AML-193 (cell line): ENCODE data around the gene CDK6.
"Not testable (repeated sequence)": the region's sequence is repeated elsewhere in the genome, so short reads cannot be mapped to it uniquely, and the experiment has no call there.

Source experiments
- DNase-seq, 2 experiments: peaks; one replicate each; lab custom pipeline; 2025; lab: John Stamatoyannopoulos, UW

CDK6 gene

DNA sequence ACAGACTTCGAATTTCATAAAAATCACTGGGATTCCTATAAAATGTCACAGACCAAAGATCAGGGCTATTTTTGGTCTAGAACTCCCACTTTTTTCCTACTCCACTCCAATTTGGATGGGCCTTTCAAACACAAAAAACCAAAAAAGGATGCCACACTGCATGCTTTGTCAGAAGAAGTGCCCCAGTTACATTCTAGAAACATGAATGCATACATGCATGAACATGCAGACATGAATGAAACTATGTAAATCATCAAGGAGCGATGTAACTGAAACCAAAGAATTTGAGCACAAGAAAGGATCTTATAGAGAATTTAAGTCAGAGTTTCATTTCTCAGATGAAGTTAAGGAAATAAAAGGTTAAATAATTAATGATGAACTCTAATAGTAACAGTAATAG is 214.3 kb downstream of the CDK6 start:
- DNase-seq: no peak

DNA sequence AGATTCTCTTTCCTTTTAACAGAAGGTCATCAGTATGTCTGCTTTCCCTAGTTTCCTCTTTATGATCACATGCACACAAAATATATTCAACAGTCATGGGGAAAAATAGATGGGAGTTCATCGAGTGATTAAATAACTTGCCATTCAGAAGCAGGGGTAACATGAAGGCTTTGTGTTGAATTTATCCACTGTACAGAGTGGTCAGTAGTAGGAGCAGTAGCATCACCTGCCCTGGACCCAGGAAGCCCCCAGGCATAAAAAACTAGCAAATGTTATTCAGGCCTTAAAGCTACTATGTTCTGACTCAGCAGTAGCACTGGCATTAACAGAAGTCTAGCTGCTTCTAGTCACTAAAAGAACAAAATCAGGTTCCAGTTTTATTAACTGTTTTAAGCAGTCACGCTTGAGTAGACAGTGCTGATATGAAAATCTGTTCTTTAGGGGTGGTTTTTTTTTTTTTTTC is 214.8 kb downstream of the CDK6 start:
- DNase-seq: peak; percentile 9 to 35

DNA sequence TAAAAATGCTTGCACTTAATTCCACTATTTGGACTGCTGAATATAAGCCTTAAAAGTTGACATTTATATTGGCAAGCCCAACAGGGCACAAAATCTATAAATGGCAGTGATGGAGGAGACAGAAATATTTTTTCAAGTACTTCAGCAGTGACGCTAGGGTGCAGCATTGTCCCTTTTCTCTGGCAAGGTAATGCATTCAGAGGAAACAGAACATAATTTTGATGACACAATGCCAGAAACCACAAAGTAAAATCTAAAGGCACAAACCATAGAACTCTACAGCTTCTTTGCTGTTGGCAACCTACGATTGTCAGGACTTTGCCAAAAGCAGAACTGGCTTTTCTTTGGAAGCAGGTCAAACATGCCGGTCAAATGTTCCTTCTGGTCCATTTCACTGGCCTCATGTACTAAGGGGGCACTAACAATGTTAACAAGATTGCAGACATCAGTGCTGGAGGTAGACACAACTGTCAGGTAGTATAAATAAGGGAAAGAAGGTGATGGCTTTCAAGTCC is 215.3 kb downstream of the CDK6 start:
- DNase-seq: peak; percentile 93

DNA sequence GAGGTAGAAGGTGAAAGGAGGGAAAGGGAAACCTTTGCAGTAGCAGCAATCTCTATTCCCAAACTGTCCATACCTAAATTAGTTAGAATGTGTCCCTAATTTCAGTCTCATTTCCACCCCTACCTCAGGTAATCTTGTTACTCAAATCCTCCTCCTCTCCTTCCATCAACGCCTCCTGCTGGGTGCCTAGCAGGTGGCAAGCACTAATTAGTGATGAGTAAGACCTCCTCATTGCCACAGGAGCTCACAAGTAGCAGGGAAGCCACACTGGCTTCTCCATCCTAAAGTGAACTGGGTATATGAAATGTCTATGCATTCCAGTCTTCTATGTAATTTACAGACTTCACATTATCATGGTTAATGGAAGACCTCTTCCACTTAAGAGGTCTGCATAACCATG is 220.5 kb downstream of the CDK6 start:
- DNase-seq: no peak

DNA sequence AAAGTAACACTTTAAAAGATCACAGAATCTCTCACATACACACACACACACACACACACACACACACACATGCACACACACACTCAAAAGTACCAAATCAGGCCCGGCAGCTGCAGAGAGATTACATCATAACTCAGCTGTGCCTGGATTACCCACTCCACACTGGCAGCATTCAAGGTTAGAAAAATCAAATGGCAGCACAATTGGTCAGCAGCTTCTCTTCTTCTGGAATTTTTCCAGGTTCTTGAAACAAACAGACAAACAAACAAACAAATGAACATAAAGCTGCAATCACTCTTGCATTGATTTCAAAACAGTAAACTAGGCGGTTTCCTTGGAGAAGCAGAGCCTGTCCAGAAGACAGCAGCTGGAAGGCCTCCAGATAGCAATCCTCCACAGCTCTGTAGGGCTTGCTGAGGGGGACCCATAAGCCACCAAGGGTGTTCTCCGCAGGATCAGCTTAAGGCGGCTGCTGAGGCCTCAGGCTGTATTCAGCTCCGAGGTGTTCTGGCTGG is 221.7 kb downstream of the CDK6 start:
- DNase-seq: no peak

DNA sequence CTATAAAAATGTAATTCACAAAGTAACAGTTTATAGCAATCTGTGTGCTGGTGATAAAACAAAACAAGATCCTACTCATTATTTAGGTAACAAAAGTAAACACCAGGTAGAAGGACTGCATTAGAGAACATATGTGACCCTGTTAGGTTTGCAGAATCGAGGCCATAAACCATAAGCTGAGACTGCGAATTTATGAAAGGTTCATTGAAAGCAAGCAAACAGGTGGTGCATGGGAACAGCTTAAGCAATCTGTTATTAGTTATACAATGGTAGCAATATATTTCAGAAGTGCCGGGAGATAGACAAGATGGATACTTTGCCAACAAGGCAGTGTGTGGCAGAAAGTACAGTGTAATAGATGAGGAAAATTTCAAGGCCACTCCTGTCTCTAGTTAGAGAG is 222.7 kb downstream of the CDK6 start:
- no peak for DNase-seq

DNA sequence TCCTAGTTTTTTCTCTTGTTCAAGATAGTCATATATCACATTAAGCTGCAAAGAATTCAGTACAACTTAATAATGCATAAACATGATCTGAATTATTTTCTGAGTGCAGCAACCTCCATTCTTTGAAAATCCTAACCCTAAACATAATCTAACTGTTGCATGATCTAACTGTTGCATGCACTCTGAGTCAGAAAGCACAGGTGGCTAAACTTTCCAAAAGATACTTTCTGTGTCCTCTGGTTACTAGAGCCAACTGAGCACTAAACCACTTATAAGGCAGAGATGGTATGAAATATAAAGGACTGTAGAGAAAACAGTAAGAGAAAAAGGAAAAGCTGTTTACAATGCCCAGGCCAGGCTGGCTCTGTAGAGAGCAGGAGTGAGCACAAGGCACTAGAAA is 223.2 kb downstream of the CDK6 start:
- no peak for DNase-seq

DNA sequence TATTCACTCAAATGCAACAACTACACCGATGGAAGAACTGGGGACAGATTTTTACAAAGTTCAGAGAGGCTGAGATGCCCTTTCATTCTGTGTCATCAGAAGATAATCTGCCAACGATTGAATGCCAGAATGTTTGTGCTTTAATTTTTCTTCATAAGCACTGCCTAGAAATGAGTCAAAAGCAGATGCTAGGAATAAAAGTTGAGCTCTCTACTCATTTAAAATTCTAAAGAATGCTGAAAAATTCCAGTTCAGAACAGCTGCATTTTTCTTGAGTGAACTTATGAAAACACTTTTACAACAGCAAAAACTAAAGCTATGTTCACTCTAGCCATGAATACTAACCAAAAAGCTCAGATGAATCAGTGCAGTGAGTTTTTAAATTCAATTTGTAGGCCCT is 223.9 kb downstream of the CDK6 start:
- DNase-seq: no peak

DNA sequence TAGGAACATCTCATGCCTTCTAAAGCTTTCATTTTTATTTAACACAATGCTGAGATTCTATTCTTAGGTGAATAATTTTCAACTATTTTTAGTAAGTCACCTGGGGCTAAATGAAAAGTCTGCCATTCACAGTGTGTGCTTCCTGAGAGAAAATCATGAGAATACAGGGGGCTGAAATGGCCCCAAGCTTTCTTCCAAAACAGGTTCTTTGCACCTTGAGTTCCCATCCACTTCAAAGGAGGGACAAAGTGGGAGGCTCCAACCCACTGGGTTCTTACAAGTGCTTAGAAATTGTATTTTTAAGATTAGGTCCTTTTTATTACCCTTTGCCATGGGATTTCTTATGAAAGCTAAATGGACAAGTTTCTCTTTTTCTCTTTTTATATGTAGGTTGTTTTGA is 224.6 kb downstream of the CDK6 start:
- DNase-seq: no peak

DNA sequence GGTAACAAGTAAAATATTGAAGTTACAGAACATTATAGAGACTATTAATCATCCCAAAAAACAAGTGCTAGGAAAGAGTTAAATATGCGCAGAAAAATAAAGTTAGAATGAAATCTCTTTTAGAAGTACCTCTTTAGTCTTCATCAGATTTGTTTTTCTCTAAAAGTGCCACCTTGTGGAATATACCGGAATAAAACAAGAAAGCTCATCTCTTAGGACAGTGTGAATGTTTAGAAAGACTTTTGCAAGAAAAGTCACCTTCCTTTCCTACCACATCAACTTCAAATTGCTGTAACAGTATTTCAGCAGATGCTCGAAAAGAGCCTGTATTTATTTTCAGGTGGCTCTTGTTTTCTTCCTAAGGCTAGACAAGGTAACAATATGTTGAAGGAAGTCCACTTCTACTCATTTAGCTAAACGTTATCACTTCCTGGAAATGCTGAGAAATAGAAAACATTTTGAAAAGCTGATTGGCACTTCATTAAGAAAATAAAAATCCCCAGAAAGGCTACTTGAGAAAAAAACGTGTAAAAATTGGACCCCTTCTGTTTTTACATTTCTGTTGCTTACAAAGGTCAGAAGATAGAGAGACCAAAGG is 226.4 kb downstream of the CDK6 start:
- DNase-seq: peak; percentile 44 to 46

DNA sequence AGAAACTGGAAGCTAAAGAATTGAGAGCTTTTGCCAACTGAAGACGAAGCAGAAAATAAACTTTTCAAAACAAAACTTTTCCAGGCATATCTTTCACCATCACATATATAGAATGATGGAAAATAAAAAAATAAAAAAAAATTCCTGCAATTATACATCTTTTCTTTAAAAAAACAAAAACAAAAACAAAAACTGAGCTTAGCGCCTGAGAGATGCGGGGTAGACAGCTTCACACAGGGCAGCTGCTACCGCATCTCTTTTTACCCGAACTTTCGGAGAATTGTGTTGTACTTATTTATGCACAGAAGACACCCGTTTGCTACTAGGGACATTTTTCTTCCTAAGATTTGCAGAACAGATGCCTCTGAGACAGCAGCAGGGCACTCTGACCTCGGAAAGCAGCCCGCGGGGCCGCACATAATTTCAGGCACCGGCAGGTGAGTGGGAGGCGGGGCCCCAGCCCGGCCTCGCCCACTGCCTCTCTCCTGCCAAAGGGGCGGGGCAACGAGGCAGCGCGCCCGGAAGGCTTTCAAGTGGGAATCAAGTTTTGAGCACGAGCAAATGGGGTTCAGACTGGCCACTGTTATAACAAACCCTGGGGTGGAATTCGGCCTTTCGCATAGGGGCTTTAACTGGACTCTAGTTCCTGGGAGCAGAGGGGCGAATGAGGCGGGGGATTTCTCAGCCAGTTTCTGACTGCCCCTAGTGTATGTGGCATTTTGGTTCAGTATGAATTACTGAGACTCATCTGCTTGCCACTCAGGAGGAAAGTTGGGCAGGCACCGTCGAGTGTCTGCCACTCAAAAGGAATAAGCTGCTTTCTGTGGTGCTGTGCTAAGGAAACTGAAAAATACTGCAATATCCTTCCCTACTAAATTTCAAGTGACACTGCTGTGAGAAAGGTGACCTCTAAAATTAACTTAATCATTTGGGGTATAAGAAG is 227.7 kb downstream of the CDK6 start:
- DNase-seq: no peak

DNA sequence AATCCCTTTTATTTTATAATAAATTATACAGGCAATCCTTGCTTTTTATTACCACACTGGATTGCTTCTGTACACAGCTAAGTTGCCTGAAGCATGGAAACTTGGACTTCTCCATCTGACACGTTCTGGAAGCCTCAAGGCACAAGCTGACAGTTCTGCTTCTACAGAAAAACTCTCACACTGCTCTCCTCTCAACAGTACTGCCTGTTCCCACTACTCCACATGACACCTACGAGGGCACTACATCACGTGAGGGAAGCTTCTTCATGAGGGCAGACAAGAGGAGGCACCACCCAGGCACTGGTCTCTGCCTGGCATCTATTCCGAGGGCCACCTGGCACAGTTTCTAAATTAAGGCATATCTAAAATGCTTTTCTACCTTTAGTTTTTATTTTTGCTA is 229.4 kb downstream of the CDK6 start:
- no peak for DNase-seq

DNA sequence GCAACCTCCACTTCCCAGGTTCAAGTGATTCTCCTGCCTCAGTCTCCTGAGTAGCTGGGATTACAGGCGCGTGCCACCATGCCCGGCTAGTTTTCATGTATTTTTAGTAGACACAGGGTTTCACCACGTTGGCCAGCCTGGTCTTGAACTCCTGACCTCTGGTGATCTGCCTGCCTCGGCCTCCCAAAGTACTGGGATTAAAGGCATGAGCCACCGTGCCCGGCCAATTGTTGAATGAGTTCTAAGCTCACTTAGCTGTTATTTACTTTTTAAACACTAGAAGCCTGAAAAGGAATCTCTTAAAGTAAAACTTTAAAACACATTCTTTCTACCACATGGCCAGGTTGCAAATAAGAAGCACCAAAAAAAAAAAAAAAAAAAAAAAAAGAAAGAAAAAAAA is 231.9 kb downstream of the CDK6 start:
- DNase-seq: not testable (repeated sequence)

DNA sequence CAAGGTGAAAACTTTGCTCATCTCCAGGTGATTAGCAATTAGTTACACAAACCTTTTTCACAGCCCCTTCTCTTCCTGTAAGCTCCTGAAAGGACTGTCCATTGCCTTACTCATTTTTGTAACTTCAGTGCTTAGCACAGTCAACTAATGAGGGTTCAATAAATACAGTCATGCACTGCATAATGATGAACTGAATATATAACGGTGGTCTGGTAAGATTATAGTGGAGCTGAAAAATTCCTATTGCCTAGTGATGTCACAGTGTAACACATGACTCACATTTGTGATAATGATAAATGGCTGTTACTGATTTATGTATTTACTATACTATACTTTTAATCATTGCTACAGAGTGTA is 233.3 kb downstream of the CDK6 start:
- DNase-seq: no peak

DNA sequence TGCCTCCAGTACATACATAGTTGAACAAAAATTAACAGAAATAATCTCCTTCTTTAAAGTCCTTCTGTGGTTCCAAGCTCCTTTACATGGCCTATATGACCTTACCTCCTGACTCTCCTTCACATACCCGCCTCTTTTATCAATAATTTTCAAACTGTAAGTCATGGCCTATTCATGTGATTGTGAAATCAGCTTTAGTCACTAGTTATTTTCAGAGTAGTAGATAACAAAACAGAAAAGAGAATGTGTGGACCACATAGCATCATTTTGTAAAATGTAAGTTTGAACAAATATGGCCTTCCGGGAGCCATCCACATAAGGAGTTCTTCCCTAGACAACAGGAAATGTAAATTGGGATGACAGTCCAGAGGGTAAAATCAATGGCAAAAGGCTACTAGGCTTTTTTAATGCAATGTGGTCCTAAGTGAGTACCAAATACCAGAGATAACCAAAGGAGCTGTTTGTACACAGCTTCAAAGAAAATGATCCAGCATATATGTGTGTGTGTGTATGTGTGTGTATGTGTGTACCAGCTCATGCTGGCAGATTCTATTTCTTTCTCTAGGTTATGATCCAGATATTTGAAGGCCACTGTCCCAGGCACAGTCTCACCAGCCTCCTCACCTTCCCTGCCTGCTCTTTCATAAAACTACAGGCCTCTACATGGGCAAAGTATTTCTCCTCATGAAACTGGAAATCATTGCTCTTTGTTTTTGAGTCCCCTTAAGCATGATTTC is 233.9 kb downstream of the CDK6 start:
- no peak for DNase-seq

DNA sequence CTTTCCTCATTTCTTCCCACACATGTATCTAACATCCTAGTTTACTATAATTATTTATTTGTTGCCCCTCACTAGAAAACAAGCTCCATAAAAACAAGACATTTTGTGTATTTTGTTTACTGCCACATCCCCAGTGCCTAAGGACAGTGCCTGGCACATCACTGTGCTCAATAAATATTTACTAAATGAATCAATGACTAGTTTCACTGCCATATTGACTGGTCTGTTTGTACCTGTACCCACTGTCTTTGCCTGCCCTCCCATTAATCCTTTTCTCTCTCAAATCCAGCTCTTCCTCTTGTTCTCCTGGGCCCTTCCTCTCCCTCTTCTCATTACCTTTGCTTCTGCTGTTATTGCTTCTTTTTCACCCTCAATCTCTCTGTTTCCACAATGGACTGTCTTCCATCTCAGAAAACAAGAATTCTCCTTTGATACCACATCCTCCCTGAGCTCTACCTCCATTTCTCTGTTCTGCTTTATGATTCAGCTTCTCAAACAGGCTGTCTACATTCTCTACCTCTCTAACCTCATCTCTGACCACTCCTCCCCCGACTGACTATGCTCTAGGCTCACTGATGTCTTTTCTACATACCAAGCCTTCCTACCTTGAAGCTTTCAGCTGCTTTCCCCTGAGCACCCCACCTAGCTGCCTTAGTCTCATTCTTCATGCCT is 237.9 kb downstream of the CDK6 start:
- DNase-seq: no peak

DNA sequence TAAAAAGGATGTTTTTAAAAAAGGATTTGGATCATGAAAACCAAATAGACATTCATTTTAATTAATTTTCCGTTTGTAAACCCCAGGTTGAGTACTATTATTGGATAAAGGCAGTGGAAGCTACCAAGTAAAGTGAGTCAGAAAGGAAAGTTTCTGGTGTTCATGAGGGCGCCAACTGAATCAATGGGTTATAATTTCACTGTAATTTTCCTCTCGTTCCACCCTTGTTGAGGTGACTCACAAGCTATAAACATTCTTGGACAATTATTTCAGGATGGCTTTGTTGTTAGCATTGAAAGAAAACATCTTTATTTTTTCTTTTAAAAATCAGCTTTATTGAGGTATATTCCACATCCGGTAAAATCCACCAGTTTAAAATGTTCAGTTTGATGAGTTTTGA is 241.1 kb downstream of the CDK6 start:
- no peak for DNase-seq

DNA sequence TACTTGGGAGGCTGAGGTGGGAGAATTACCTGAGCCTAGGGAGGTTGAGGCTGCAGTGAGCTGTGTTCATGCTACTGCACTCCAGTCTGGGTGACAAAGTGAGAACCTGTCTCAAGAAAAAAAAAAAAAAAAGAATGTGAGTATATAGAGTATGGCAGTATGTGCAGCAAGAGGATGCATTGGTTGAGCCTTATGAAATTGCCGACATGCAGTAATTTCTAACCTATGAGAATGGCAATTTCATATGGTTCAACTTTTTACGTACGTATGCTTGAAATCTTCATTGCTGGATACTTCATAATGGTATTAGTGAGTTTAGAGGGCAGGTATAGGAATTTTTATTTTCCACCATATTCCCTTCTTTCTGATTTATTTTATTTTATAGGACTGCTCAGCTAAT is 241.6 kb downstream of the CDK6 start:
- DNase-seq: no peak

DNA sequence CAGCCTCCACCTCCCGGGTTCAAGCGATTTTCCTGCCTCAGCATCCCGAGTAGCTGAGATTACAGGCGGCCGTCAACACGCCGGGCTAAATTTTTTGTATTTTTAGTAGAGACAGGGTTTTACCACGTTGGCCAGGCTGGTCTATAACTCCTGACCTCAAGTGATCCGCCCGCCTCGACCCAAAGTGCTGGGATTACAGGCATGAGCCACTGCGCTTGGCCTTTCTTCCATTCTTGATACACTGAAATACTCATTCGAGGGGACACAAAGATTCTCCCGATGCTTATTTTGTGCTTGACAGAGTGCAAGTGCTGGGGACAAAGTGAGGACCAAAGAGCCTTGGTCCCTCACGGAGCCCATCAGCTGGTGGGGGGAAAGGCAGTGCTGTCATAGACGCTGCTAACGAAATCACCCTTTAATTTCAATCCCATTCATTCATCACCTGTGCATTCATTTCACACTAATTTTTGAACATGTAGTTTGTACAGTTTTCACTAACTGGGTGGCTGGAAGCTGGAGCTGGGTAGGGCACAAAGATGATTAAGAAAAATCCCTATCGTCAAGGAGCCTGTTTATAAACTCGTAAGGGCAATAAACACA is 245.6 kb downstream of the CDK6 start:
- no peak for DNase-seq

DNA sequence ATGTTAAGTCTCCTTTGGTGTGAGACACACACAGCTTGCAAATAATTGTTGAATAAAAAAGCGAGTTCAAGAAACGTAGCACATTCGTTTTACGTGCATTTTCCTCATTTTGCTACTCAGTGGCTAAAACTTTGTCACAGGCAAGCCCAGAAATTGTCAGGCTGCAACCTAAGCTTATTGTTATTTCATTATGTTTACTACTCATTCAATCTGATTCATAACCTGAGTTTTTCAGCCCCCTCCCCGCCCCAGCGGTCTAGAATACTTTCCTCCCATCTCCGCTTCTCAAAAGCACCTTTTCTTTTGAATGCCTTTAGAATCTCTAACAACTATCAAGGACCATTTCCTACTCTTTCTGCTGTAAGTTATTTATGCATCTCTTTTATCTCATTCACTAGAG is 247.3 kb downstream of the CDK6 start:
- no peak for DNase-seq

DNA sequence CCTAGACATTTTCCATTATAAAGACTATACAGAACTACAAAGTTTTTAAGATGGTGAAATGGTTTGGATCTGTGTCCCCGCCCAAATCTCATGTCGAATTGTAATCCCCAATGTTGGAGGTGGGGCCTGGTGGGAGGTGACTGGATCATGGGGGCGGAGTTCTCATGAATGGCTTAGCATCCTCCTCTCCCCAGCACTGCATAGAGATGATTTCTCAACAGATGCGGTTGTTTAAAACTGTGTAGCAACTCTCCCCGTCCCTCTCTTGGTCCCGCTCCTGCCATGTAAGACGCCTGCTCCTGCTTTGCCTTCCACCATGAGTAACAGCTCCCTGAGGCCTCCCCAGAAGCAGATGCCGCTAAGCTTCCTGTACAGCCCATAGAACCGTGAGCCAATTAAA is 247.8 kb downstream of the CDK6 start:
- peak; percentile 66 to 74 for DNase-seq

DNA sequence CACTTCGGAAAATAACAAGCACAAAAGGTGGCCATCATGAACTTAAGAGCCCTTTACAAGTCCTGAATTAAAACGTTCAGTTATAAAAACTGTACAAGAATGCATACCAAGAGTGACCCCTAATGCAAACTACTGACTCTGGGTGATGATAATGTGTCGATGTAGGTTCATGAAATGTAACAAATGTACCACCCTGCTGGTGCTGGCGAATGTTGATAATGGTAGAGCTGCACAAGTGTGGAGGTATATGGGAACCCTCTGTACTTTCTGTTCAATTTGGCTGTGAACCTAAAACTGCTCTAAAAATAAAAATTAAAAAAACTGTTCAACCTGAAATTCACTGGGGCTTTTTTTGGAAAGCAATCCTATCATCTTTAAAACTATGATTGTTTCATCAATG is 249.5 kb downstream of the CDK6 start:
- no peak for DNase-seq
